Natural killer cell (primary cell): ENCODE data around the gene PPHLN1. TPM values are rescaled to one million over a fixed set of nuclear protein-coding genes. Genes with fewer than 3 reads are reported as not detected.

ENCODE experiments used
- ATAC-seq, 3 donors: fragments of 150-1000 bp in 2 of 3; fragments of 200-7000 bp in 1 of 3; cut with Tn5 transposase; 1 replicate in 1 of 3; 2 replicates in 2 of 3; pipeline ENCODE4 v1.10.0; 2021; ENCODE audit warnings: mild to moderate bottlenecking in 2 of 3, moderate library complexity in 2 of 3
- DNase-seq, 2 donors: peaks; one replicate each; pipeline versions ENCODE4 v3.0.0 to v3.0.0-alpha.2; 2013 to 2021; ENCODE audit warnings: mixed read lengths in 1 of 2
- H3K27ac ChIP-seq: one replicate; pipeline ENCODE4 v1.5.1; 2013; ENCODE audit warnings: mild to moderate bottlenecking, low read length
- H3K27me3 ChIP-seq: one replicate; pipeline ENCODE4 v1.6.1; 2013; ENCODE audit warnings: low read length; ENCODE audit not compliant: control insufficient read depth, insufficient read depth
- H3K36me3 ChIP-seq: one replicate; pipeline ENCODE4 v1.6.1; 2013; ENCODE audit warnings: low read length; ENCODE audit not compliant: control insufficient read depth, insufficient read depth
- H3K4me1 ChIP-seq: one replicate; pipeline ENCODE4 v1.6.1; 2013; ENCODE audit warnings: low read length; ENCODE audit not compliant: control insufficient read depth, insufficient read depth
- H3K4me3 ChIP-seq: one replicate; pipeline ENCODE4 v1.5.1; 2013; ENCODE audit warnings: low read length
- H3K9me3 ChIP-seq: one replicate; pipeline ENCODE4 v1.6.1; 2013; ENCODE audit warnings: low read length; ENCODE audit not compliant: control insufficient read depth, insufficient read depth
- H3K27ac Mint-ChIP-seq, 2 donors: one replicate each; pipeline ENCODE4 v1.8.0; 2022; ENCODE audit warnings: mild to moderate bottlenecking in 2 of 2, mixed read lengths in 2 of 2, moderate library complexity in 1 of 2
- H3K27me3 Mint-ChIP-seq, 2 donors: one replicate each; pipeline ENCODE4 v1.8.0; 2022; ENCODE audit warnings: low read depth in 2 of 2, mixed read lengths in 2 of 2
- H3K36me3 Mint-ChIP-seq: one replicate; pipeline ENCODE4 v1.8.0; 2022; ENCODE audit warnings: mixed read lengths
- H3K4me1 Mint-ChIP-seq, 2 donors: one replicate each; pipeline ENCODE4 v1.8.0; 2022; ENCODE audit warnings: mixed read lengths in 2 of 2
- H3K4me3 Mint-ChIP-seq: one replicate; pipeline ENCODE4 v1.8.0; 2022; ENCODE audit warnings: mild to moderate bottlenecking, moderate library complexity, mixed read lengths
- H3K9me3 Mint-ChIP-seq, 2 donors: one replicate each; pipeline ENCODE4 v1.8.0; 2022; ENCODE audit warnings: mixed read lengths in 2 of 2
- CTCF ChIP-seq: fragments of 200-600 bp; IDR thresholded peaks from one replicate; pipeline ENCODE4 v1.8.0; 2022; ENCODE audit warnings: antibody characterized with exemption
- WGBS: methylation state at CpG from one replicate; pipeline ENCODE4 v1.1.7; 2013; ENCODE audit warnings: missing lambda C conversion rate; ENCODE audit not compliant: insufficient coverage; 5-methylcytosine and 5-hydroxymethylcytosine counted together
- intact Hi-C: fragments of 100-400 bp; cut with micrococcal nuclease; formaldehyde crosslinking; loops from one replicate; pipeline ENCODE4 v1.14.2; 2022
- total RNA-seq, 4 donors: library from RNA; stranded (reverse); fragments of 120-200 nt in 1 of 4; gene quantifications; one replicate each; pipeline versions ENCODE4 v1.2.3 to v1.2.4, GENCODE V29; 2013 to 2022

Gene PPHLN1
- total RNA-seq, 3 donors from 2014 or later (not counting 1 experiment from before 2014, with no cell fraction given), result 98.2 to 101 (median 101) TPM

DNA sequence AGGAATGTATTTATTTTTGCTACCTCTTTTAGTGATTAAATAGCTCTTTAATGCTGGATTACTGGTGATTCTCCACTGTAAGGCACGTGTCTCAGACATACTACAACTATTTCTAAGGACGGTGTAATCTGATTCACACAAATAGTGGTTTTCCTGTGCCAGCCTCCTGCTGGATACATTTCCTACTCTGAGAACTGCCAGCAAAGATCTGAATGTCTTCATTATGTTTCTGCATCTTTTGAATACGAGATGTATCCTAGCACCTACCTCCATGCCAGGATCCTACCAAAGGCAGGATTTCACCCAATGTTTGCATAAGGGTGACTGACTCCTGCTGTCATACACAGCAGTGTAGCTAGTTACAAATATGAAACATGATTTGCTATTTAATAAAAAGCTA is 143.0 kb downstream of the PPHLN1 start:
- Histone ChIP-seq H3K27me3 (no peaks in the 10 kb centered on the region), H3K36me3 (no peaks in the 10 kb centered on the region), H3K27ac (peak overlapping the region; percentile 44), H3K9me3 (no peaks in the 10 kb centered on the region), H3K4me3 (peak overlapping the region; percentile 3), H3K4me1 (peaks cover 9% of the 10 kb centered on the region)
- no peak for TF ChIP-seq CTCF
- DNase-seq, result no peak
- H3K9me3 Mint-ChIP-seq, result no peaks in the 10 kb centered on the region
- H3K4me3 Mint-ChIP-seq, result peak overlapping the region; percentile 62
- peaks cover 15 to 18% of the 10 kb centered on the region in 2 donors for H3K27me3 Mint-ChIP-seq
- 14% methylated on average over 3 of the region's 3 CpGs for WGBS
- peak in 2 of 3 donors; percentile 14 to 48 for ATAC-seq
- peaks cover 21 to 23% of the 10 kb centered on the region in 2 donors for H3K4me1 Mint-ChIP-seq
- H3K36me3 Mint-ChIP-seq, result no peaks in the 10 kb centered on the region
- peak overlapping the region in 1 of 2 donors; percentile 49 for H3K27ac Mint-ChIP-seq
- intact Hi-C loops, result no loop called here

DNA sequence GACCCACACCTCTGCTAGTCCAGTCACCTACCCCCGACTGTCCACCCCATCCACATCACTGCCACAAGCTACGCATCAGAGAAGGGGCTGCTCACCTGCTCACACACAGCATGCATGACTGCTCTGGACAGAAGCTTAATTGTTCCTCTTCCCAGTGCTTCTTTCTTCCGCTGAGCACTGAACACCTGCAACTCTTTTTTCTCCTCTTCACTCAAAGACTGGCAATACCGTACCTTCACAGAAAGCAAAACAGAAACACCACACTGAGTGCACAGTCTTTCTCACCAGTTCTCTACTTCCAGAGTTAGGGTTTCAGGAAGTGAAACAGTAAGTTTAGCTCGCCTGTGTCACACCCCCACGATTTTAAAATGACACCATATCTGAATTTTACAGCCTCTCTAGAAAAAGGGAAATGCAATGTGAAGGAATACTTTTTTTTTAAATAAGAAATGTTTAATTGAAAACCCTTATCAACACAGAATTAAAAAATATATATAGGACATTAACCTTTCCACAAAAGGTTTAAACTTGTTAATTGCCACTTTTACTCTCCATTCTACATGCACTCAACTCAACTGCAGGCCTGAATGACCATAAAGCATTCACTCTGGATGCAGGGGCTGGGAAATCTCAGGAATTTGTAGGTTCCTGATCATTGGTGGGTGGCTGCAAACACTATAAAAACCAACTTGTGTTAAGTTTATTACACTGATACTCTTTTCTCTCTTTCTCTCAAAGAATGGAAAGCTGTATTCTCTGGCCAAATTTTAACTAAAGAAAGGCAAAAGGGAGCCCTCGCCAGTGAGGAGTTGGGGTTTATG is 143.6 kb downstream of the PPHLN1 start:
- peaks cover 15 to 17% of the 10 kb centered on the region in 2 donors for H3K27me3 Mint-ChIP-seq
- peaks cover 21 to 23% of the 10 kb centered on the region in 2 donors for H3K4me1 Mint-ChIP-seq
- intact Hi-C loops, result no loop called here
- no peaks in the 10 kb centered on the region for H3K9me3 Mint-ChIP-seq
- Histone ChIP-seq H3K27me3 (no peaks in the 10 kb centered on the region), H3K4me1 (peaks cover 9% of the 10 kb centered on the region), H3K36me3 (no peaks in the 10 kb centered on the region), H3K9me3 (no peaks in the 10 kb centered on the region), H3K27ac (peak overlapping the region; percentile 44), H3K4me3 (peak overlapping the region; percentile 3)
- no peak for TF ChIP-seq CTCF
- peak overlapping the region; percentile 62 for H3K4me3 Mint-ChIP-seq
- peak overlapping the region in 1 of 2 donors; percentile 49 for H3K27ac Mint-ChIP-seq
- H3K36me3 Mint-ChIP-seq, result no peaks in the 10 kb centered on the region
- DNase-seq (peak in 1 of 2 donors; percentile 4), ATAC-seq (peak; percentile 31 to 74 (median 55))
- WGBS, result 33% methylated on average over 5 of the region's 7 CpGs

- Histone ChIP-seq H3K27ac (no peak overlapping the region), H3K4me1 (peaks cover 9% of the 10 kb centered on the region), H3K4me3 (no peak overlapping the region), H3K9me3 (no peaks in the 10 kb centered on the region), H3K27me3 (no peaks in the 10 kb centered on the region), H3K36me3 (no peaks in the 10 kb centered on the region)
- no peak overlapping the region for H3K27ac Mint-ChIP-seq
- no peak for DNase-seq
- TF ChIP-seq CTCF, result no peak
- H3K9me3 Mint-ChIP-seq, result no peaks in the 10 kb centered on the region
- peaks cover 21 to 23% of the 10 kb centered on the region in 2 donors for H3K4me1 Mint-ChIP-seq
- ATAC-seq, result no peak
- peaks cover 10 to 12% of the 10 kb centered on the region in 2 donors for H3K27me3 Mint-ChIP-seq
- no peak overlapping the region for H3K4me3 Mint-ChIP-seq
- WGBS, result 93% methylated on average over 3 of the region's 3 CpGs
- intact Hi-C loops, result no loop called here
- H3K36me3 Mint-ChIP-seq, result no peaks in the 10 kb centered on the region
Measured at GRCh38 chr12:42472376-42472775, 146.4 kb downstream of the PPHLN1 start.
